Hematopoietic multipotent progenitor cell treated with erythropoietin and hydrocortisone succinate and interleukin-3 and kit ligand, for 4 days (in vitro differentiated cells): ENCODE results near the gene NT5C.

ENCODE experiments used
- DNase-seq: peaks from one replicate; pipeline ENCODE4 v3.0.0-alpha.2; 2015

Gene NT5C

DNA sequence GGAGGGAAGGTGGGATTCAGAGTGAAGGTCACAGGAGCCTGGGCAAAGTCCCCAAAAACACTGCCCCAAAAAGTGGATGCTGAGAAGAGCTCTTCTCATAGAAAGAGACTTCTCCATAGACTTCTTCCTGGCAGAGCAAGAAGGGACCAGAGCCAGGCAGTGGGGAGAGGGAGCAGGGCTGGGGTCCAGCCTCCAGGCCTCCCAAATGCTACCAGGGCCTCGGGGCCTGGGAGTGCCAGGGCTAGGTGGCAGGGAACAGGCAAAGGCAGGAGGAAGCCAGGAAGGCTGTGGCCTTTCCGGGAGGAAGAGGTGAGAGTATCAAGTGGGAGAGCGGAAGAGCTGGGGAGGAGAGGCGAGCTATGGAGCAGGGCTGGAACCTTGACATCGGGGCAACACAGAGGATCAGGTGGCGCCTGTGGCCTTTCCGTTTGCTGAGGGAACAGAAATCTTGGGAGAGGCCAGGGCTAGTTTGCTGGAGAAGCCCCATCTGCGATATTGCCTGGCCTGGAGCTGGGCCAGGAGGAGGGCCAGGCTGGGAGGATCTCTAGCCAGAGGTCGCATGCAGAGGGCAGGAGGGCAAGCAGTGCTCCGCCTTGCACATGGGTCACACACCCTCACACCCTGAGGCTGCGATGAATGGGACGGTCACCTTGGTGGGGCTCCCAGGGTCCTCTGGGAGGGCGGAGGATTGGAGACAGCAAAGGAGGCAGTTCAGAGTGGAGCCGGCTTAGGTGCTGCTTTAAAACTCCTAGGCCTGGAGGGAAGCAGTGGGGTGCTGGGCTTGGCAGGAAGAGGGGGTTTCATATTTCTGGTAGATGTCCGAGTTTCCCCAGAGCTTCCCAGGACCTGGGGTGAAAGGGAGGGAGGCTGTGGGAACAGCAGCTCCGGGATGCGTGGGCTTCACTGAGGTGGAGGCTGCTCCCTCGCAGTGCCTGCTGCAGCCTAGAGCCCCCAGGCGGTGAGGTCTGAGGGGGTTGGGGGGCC, 40.4 kb downstream of the NT5C start:
- DNase-seq, result no peak

DNA sequence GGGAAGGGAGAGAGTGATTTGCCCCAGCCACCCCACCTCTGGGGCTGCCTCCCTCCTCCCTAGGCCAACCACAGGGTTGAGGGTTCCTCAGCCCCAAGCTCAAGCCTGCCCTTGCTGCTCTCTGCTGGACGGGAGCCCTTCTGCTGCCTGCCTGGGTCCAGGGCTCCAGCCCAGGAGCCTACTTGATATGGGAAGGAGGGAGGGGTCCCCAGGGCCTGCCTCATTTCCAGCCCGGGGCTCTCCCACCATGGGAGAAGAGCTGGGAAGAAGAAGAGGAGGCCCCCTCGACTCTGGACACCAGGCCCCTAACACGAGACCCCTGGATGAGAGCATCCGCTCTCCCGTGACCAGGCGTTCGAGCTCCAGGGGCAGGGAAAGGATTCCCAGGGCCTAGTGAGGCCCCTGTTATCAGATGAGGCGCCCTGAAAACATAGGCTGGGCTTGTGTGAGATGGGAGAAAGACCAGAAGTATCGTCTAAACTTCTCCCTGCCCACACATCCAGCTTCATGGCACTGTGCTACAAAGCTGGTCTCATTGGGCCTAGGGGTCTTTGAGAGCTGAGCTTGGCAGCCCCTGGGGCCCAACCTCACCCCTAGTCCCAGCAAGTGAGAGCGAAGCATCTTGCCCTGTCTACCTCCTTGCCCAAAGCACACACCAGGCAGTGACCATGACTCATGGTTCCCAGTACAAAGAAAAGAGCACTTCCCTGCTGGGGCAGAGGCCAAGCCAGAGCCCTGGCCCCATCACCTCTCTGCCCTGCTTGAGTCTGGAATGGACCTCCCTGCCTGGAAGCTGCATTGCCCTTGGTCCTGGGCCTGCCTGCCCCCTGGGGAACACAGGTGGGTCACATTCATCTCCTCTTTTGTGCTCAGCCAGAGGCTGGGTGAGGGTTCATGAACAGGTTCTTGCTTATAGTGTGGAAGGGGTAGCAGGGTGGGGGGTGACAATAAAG, 42.8 kb downstream of the NT5C start:
- peak; percentile 49 for DNase-seq

DNA sequence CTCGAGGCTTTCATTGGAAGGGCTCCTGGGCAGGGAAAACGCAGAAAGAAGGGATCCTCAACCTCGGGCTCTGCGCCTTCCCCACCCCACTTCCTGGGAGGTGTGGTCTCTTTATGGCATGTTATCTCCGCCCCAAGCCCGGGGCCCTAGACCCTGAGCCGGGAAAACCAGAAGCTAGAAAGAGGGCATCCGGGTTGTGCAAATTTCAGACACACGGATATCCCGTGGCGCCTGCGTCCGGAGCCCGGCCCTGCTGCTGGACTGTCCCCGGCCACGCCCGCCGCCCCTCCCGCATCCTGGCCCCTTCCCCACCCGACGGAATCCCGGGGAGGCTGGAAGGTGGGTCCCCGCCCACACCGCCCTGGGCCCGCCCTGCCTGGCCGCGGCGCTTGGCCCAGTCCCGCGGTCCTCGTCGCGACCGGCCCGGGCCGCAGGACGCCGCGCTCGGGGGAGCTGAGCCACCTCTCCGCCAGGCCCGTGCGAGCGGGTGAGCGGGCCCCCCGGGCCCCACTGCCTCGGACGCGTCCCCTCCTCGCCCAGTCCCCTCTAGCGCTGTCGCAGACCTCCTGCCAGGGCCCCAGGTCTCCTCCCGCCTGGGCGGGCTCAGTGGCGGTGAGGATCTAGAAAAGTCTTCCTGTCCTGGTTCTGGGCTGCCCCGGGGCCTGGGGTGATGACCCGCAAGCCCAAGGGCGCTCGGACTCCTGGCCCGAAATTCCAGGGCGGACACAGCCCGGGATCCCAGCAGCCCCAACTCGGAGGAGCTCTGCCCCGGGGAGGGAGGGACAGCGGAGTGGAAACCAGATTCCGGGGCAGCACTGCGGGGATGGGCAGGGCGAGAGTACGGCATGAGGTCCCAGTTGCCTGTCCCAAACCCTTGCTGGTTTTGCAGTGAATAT, 43.7 kb downstream of the NT5C start, which contains the start of gene SLC16A5:
SLC16A5 (plus strand) TSS at position 397 of the 896 bp plus-strand sequence. CDS start 5,683 bp downstream, outside the sequence.
- DNase-seq, result peak; percentile 91

DNA sequence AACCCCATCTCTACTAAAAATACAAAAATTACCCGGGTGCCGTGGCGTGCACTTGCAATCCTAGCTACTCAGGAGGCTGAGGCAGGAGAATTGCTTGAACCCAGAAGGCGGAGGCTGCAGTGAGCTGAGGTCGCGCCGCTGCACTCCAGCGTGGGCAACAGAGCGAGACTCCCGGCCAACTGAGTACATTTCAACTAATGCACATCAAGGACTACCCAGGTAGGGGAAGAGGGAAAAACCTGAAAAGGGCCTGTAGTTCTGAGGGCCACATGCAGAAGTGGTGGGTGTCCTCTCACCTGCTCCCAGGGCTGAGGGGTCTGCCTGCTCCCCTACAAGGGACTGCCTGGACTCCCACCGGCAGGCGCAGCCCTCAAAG, 44.4 kb downstream of the NT5C start:
- DNase-seq, result no peak

DNA sequence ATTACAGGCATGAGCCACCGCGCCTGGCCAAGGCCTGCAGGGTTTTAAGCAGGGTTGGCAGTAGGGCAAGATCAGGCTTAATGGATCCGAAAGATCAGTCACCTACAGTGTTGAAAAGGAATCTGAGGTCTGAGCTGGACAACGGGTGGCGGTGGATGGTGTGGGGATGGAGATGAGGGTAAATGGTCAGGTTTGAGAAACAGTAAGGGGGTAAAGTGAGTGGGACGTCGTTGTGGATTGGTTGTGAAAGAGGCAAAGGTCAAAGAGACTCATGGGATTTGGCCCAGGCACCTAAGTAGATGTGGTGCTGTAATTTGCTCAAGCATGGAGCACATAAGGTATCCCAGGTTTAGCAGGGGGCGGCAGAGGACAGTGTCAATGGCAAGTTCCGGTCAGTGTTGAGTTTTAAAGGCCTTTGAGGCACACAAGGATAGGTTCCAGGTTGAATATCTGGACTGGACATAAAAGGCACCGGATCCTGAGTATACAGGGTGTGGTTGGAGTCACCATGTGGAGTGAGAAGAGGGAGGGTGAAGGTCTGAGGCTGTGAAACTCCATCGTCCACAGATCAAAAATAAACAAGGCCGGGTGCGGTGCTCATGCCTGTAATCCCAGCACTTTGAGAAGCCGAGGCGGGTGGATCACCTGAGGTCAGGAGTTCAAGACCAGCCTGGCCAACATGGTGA, 44.9 kb downstream of the NT5C start:
- no peak for DNase-seq

DNA sequence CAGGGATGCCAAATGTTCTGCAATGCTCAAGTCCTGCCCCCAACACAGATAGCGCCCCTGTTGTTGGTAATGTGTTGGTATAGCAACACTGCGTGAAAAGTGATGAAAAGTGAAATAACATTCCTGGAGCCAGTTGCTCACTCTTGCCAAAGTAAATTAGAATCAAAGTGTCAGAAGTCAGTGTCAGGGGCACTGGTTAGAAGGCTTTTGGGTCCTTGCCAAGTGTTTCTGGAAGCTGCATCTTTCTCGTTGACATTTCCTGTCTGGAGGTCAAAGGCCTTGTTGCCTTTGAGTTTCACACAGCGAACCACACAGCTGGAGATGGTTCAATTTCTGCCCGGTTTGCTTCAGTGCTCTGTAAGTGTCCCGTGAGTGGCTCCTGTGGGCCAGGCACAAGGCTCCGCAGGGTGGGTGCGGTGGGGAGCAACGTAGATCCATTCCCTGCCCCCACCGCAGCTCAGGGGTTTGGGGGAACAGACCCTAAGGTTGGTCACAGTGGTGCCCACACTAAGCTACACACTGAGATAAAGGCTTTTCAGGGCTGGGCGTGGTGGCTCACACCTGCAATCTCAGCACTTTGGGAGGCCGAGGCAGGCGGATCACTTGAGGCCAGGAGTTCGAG, 47.4 kb downstream of the NT5C start:
- no peak for DNase-seq

DNA sequence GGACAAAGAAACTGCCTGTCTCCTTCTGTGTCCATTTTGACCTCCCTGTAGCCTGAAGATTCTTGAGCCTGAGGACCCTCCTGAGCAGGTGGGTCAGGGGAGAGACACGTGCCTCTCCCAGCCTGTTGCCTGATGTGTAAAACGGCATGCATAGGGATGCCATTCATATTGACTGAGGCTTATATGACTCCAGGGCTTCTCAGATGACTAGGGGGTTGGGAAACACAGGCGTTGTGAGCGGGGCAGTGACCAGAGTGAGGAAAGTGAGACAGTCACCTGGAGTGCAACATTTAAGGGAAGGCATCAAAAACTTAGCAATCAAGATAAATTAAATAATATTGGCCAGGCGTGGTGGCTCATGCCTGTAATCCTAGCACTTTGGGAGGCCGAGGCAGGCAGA, 48.9 kb downstream of the NT5C start:
- no peak for DNase-seq

DNA sequence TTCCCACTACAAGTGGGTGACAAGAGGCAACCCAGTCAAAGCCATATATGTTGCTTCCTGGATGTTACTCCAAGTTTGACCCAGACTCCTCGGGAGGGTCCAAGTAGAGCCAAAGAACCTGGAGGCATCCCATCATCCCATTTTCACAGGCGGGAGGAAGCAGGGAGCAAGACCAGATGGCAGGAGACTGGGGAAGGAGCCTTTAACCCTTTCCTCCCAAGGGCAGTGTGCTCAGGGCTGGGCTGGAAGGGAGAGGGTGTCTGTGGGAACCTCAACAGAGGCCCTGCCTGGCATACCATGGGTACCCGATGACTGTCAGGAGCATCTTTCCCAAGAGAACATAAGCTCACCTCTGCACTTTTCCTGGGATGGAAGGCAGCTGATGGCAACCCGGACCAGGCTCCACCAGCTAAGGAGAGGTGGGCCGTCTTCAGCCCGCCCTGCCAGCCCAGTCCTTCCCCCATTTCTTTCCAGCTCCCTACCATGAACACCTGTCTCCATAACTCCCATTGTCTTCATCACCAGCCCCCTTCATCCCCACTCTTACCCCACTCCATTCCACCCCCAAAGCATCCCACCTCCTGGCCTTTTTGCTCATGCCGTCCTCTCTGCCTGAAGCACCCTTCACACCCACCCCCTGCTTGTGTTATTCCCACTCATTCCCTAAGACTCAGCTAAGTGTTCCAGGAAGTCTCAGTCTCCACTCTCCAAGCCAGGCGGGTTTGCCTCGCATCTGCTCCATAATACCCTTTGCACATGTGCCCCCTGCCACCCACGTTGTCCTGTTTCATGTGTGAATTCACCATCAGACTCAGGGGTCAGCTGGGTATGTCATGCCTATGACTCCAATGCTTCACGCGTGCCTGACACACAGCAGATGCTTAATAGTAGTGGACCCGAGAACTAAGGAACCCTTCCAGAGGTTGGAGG, 49.7 kb downstream of the NT5C start:
- no peak for DNase-seq
